Esophagus squamous epithelium (tissue), 5 donors: ENCODE data around the gene SNAP29. TPM values are rescaled to one million over a fixed set of nuclear protein-coding genes. Genes with fewer than 3 reads are reported as not detected.

ENCODE experiments used
- DNase-seq: peaks from one replicate; lab custom pipeline; 2025; lab: John Stamatoyannopoulos, UW
- H3K27ac ChIP-seq, 4 donors: fragments of 200-600 bp; sonication (generic); one replicate each; pipeline ENCODE4 v1.5.1; 2016 to 2019; ENCODE audit warnings: mild to moderate bottlenecking in 1 of 4
- H3K27me3 ChIP-seq, 4 donors: fragments of 200-600 bp; sonication (generic); 1 replicate in 3 of 4; 2 replicates in 1 of 4; pipeline versions ENCODE4 v1.5.1 to v1.6.0; 2017 to 2021; ENCODE audit warnings: antibody characterized with exemption in 1 of 4
- H3K36me3 ChIP-seq, 3 donors: fragments of 200-600 bp; sonication (generic); one replicate each; pipeline ENCODE4 v1.5.1; 2016 to 2019
- H3K4me1 ChIP-seq, 3 donors: fragments of 200-600 bp; sonication (generic); one replicate each; pipeline ENCODE4 v1.5.1; 2017 to 2019
- H3K4me3 ChIP-seq, 4 donors: fragments of 200-600 bp; sonication (generic); 1 replicate in 3 of 4; 2 replicates in 1 of 4; pipeline ENCODE4 v1.5.1; 2016 to 2019; ENCODE audit warnings: mild to moderate bottlenecking in 2 of 4, moderate library complexity in 1 of 4
- H3K9me3 ChIP-seq, 3 donors: fragments of 200-600 bp; sonication (generic); one replicate each; pipeline ENCODE4 v1.5.1; 2016 to 2019
- POLR2A ChIP-seq, 4 donors: fragments of 450-650 bp; IDR thresholded peaks; one replicate each; pipeline ENCODE4 v1.6.1; 2017; ENCODE audit warnings: antibody characterized with exemption in 4 of 4, mild to moderate bottlenecking in 4 of 4, moderate library complexity in 3 of 4
- WGBS, 2 donors: methylation state at CpG; one replicate each; pipeline ENCODE4 v1.1.5; 2018; 5-methylcytosine and 5-hydroxymethylcytosine counted together
- intact Hi-C: fragments of 100-400 bp; cut with DNase I; formaldehyde crosslinking; loops from one replicate; pipeline ENCODE4 v1.15.0; 2022
- total RNA-seq, 4 donors: library from RNA; depleted of rRNA; stranded (reverse); fragments of >200 nt; gene quantifications; one replicate each; pipeline ENCODE4 v1.1.0, GENCODE V29; 2016
- TF ChIP-seq, protein P1 (sequence below), 6 experiments: fragments of 450-650 bp in 4 of 6; fragments of 200-600 bp in 2 of 6; sonication (generic) in 2 of 6; IDR thresholded peaks; one replicate each; pipeline ENCODE4 v1.5.1; 2016 to 2019; ENCODE audit warnings: antibody characterized with exemption in 6 of 6, mild to moderate bottlenecking in 4 of 6, moderate library complexity in 4 of 6
- donor health status: DM: yes; HTN: yes; CAD: no.

The SNAP29 gene
- total RNA-seq, 4 donors from 2014 or later, result 13.0 to 19.6 (median 17.1) TPM

GRCh38 chr22:20863366-20863765 lies 4.6 kb downstream of the SNAP29 start:
- Histone ChIP-seq H3K9me3 (no peaks in the 10 kb centered on the region), H3K27ac (no peak overlapping the region), H3K36me3 (peaks cover 0 to 58% (median 0%) of the 10 kb centered on the region in 3 donors), H3K27me3 (no peaks in the 10 kb centered on the region), H3K4me1 (peaks cover 18 to 67% (median 21%) of the 10 kb centered on the region in 3 donors), H3K4me3 (no peak overlapping the region)
- TF ChIP-seq POLR2A (IDR thresholded peaks at IDR 0.05), result no peak
- TF ChIP-seq, protein P1, sequence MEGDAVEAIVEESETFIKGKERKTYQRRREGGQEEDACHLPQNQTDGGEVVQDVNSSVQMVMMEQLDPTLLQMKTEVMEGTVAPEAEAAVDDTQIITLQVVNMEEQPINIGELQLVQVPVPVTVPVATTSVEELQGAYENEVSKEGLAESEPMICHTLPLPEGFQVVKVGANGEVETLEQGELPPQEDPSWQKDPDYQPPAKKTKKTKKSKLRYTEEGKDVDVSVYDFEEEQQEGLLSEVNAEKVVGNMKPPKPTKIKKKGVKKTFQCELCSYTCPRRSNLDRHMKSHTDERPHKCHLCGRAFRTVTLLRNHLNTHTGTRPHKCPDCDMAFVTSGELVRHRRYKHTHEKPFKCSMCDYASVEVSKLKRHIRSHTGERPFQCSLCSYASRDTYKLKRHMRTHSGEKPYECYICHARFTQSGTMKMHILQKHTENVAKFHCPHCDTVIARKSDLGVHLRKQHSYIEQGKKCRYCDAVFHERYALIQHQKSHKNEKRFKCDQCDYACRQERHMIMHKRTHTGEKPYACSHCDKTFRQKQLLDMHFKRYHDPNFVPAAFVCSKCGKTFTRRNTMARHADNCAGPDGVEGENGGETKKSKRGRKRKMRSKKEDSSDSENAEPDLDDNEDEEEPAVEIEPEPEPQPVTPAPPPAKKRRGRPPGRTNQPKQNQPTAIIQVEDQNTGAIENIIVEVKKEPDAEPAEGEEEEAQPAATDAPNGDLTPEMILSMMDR (IDR thresholded peaks at IDR 0.05), result no peak
- DNase-seq, result no peak
- WGBS, 2 donors, result 80 to 89% methylated on average over 4 of the region's 4 CpGs
- intact Hi-C loops, result loop anchor here (10.0 kb wide), 2 partner anchors 51 to 69 kb away; partner anchors contain the start of gene CRKL

GRCh38 chr22:20864186-20864908 lies 5.5 kb downstream of the SNAP29 start:
- Histone ChIP-seq H3K4me3 (no peak overlapping the region), H3K9me3 (no peaks in the 10 kb centered on the region), H3K27ac (no peak overlapping the region), H3K36me3 (peaks cover 0 to 66% (median 0%) of the 10 kb centered on the region in 3 donors), H3K27me3 (no peaks in the 10 kb centered on the region), H3K4me1 (peaks cover 18 to 72% (median 18%) of the 10 kb centered on the region in 3 donors)
- DNase-seq, result no peak
- intact Hi-C loops, result loop anchor here (10.0 kb wide), 2 partner anchors 50 to 70 kb away; partner anchors contain the start of gene CRKL
- WGBS, 2 donors, result 83 to 86% methylated on average over 8 to 12 of the region's 12 CpGs
- TF ChIP-seq POLR2A (IDR thresholded peaks at IDR 0.05), result no peak
- TF ChIP-seq, protein P1 (IDR thresholded peaks at IDR 0.05), result no peak

- Histone ChIP-seq H3K4me1 (peaks cover 9 to 62% (median 12%) of the 10 kb centered on the region in 3 donors), H3K9me3 (no peaks in the 10 kb centered on the region), H3K4me3 (no peak overlapping the region), H3K27me3 (no peaks in the 10 kb centered on the region), H3K36me3 (peaks cover 0 to 76% (median 0%) of the 10 kb centered on the region in 3 donors), H3K27ac (no peak overlapping the region)
- WGBS, 2 donors, result 86 to 96% methylated on average over 2 to 3 of the region's 3 CpGs
- no peak for TF ChIP-seq POLR2A (IDR thresholded peaks at IDR 0.05)
- TF ChIP-seq, protein P1 (IDR thresholded peaks at IDR 0.05), result no peak
- intact Hi-C loops, result loop anchor here (10.0 kb wide), 2 partner anchors 49 to 71 kb away; partner anchors contain the start of gene CRKL
- DNase-seq, result no peak
These were observed 6.5 kb downstream of the SNAP29 start for GRCh38 chr22:20865331-20865730.

- intact Hi-C loops, result loop anchor here (10.0 kb wide), 2 partner anchors 49 to 71 kb away; partner anchors contain the start of gene CRKL
These were observed 7.2 kb downstream of the SNAP29 start for GRCh38 chr22:20865875-20866445.

More at GRCh38 chr22:20865875-20866445, 7.2 kb downstream of the SNAP29 start:
- peaks cover 8 to 56% (median 12%) of the 10 kb centered on the region in 3 donors for H3K4me1 ChIP-seq
- 76 to 82% methylated on average over 6 to 8 of the region's 8 CpGs for whole genome bisulfite sequencing, 2 donors
- no peak overlapping the region for H3K4me3 ChIP-seq
- peak overlapping the region in 3 of 4 donors; percentile 74 to 89 (median 85) for H3K27ac ChIP-seq
- TF ChIP-seq, protein P1 (IDR thresholded peaks at IDR 0.05), result no peak
- TF ChIP-seq POLR2A (IDR thresholded peaks at IDR 0.05), result no peak
- H3K27me3 ChIP-seq, result no peaks in the 10 kb centered on the region
- peaks cover 0 to 82% (median 0%) of the 10 kb centered on the region in 3 donors for H3K36me3 ChIP-seq
- no peak for DNase-seq
- no peaks in the 10 kb centered on the region for H3K9me3 ChIP-seq
